HG03460 (cell line): ENCODE measurements around the gene HSD11B2.
A peak's percentile ranks its signal among the peaks of the same experiment; 100 is the strongest.

Source experiments
- ATAC-seq: cut with Tn5 transposase; IDR thresholded peaks from one replicate; pipeline ENCODE4 v1.9.1; 2021; ENCODE audit not compliant: unreplicated experiment

The HSD11B2 gene

DNA sequence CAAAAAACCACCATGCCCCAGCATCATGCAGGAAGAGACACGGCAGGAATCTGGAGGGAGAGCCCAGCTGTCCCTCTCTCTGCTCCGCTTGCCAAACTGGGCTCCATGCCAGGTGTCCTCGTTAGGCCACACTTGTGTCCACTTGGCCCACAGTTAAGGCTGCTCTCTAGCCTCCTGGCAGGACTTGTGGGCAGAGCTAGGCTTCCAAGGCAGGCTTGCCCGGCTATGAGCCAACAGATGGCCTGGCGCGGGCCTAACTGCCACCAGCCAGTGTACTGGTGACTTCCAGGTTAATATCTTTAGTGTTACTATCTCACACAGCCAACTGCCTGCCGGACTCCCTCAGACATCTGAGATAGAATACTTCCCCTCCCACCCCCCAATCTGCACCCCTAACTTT lies 39.4 kb downstream of the HSD11B2 start:
- ATAC-seq = no peak

DNA sequence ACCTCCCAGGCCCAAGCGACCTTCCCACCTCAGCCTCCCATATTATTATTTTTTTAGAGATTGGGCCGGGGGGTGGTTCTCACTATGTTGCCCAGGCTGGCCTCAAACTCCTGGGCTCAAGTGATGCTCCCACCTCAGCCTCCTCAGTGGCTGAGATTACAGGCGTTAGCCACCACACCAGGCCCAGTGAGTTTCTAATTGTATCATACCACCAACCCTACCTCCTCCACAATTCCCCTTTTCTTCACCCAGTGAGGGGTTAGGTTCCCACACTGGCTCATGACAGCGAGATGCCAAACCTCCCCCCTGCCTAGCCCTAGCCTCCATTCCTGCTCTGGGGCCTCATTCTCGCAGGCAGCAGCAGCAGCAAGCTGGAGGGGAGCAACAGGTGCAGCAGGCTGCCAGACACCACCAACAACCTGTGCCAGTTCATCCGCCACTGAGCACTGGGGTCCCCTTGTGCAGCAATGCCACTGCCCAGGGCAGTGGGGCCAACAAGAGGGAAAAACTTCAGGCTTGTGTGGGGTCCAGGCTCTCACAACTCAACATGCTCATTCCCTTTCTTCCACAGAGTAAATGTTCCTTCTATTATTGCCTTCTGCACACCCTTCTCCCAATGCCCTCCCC lies 41.0 kb downstream of the HSD11B2 start:
- ATAC-seq = no peak

DNA sequence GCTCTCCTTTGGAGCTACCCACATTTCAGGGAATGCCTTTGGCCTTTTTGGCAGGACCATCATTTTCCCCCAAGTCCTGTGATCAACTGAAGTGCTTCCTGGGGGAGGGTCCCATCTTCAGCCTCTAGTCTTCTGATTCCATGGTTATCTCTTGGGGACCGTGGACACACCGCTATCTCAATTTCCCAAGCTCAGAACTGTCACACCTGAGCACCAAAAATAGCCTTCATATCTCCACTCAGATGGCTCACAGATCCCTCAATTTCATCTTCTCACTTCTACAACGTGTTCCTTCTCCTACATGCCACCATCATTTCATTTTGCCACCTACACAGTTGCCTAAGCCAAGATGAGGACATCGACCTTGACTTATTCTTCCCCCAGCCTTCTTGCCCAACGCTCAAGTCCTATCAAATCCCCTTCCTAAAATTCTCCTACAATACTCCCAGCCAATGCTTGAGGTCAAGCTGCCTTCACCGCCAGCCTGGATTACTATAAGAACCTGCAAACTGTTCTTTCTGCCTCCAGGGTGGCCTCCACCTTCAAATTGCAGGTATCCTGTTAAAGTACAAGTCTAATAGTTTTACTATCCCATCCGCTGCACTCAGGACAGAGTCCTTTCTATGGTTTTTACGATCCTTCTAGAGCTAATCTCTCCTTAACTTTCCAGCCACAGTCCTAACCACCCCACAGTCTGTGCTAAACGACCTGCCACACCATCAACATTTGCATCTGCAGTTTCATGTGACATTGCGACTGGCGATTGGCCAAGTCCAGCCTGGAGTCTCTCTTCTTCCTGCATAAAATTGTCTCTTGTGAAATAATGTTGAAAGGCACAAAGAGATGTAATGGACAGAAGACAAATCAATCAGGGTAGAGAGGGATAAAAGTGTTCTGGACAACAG lies 43.9 kb downstream of the HSD11B2 start:
- ATAC-seq = no peak

DNA sequence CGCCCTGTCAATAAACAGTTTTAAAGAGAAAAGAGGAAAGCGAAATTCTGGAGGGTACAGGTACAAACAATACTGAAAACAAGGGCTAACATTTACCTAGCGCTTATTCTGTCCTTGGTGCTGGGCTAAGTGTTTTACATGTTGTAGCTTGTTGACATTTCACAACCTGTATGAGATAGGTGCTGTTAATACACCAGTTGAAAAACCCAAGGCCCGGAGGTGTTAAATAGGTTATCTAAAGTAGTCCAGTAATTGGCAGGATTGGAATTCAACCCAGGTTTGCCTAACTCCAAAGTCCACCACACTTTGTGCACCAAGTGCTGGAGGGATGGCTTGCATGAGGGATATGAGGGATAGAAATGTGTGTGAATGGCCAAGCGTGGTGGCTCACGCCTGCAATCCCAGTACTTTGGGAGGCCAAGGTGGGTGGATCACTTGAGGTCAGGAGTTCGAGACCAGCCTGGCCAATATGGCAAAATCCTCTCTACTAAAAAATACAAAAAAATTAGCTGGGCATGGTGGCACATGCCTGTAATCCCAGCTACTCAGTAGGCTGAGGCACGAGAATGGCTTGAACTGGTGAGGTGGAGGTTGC lies 47.1 kb downstream of the HSD11B2 start:
- ATAC-seq = no peak

DNA sequence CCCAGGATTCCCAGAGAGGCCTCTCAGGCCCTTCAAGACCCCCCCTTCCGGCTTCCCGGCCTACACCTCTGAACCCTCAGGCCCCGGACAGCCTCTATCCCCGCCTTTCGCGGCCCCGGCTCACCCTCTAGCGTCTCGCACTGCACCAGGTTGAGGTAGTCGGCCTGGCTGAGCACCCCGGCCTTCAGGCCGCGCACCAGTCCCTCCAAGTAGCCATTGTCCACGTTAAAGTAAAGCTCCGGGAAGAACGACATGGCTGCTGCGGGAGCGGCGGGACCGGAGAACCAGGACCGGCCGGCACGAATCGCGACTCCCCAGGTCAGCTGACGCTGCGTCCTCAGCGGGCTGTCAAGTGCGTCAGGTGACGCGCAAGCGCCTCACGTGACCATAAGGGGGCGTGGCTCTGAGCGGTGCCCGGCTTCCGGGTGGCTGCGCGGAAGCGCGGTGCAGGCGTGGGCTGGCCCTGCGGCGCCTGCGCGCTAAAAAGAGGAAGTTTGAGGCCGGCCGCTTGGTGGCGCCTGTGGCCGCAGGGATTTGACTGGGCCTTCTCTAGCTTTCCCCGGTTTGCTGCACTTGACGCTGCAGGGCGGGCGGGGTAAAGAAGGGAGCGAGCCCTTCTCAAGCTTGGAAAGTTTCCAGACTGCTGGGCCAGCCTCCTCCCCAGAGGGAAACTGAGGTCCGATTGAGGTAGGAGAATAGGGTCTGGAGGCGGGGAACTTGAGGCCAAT lies 50.1 kb downstream of the HSD11B2 start, which contains the start of gene ATP6V0D1:
Gene ATP6V0D1 (minus strand): TSS at position 325 of the 728 bp plus-strand sequence. CDS start 71 bp downstream, at position 254.
- ATAC-seq = peak; percentile 91

DNA sequence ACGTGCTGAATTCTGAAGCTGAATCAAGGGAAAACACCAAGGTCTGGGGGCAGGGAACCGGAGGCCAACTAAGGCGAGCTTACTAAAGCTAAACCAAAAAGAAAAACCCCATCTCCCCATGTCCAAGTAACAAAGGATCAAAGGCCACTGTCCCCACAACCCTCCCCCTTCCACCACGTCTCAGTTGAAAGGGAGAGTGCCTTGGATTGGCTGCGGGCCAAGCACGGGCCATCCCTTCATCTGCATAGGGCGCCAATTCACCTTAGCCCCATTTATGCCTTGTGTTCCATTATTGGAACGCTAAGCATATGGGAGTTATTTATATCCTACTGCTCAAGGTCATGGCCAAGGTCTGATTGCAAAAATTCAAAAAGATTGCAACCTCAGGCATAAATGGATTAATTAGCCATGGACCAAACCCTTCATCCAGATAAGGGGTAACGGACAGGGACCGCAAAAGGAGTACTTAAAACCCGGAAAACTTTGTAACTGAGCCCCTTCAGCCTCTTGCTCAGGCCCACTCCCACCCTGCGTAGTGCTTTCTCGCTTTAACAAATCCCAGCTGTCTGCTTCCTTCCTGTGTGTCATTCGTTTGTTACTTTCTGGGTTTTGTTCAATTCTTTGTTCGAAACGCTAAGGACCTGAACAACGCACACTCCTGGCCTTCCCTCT lies 50.8 kb downstream of the HSD11B2 start:
- no peak for ATAC-seq

DNA sequence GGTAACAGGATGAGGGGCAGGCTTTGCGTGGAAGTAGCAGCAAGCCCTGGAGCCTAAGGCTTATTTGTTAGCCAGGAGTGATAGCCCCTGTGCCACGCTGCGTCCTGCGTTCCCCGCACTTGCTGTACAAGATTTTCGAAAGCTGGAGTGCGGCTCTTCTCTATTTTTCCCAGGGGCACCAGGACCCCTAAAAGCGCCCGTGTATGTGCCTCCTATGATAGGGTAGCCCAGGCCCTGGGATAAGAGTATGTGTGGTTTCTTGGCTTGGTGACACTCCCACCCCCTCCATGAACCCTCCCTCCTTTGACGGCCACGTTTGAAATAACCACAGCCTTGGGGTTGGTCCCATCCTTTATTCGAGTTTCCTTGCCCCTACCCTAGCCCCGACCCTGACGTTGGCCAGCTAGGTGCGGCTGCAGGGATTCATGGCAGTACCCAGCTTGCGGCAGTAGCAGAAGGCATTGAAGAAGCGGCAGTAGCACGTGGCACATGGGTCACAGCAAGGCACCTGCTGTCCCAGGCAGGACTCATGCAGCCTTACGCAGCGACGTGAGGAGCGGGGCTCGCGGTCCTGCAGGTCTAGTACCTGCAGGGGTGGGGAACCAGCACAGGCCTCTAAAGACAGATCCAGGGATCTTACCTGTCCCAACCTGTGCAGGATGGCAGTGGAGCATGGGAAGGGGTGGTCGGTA lies 51.5 kb downstream of the HSD11B2 start:
- ATAC-seq = no peak

DNA sequence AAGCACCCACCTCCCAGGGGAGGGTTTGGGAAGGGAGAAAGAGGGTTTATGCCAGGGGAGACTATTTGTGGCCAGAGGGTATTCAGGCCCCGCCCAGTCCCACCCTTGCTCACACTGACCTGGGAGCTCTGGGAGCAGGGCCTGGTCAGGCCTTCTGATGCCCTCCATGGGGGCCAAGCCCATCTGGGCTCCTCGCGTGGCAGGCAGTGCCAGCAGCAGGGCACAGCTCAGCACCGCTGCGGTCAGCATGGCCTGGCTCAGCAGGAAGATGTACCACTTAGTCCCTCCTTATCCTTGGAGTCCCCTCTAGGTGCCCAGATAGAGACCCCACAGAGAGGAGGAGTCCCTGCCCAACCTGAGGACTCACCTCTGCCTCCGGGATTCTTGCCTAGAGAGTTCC lies 52.2 kb downstream of the HSD11B2 start, which contains the start of gene AGRP:
Gene AGRP (minus strand): TSS at position 398 of the 400 bp plus-strand sequence. CDS start 149 bp downstream, at position 249.
- ATAC-seq = no peak

DNA sequence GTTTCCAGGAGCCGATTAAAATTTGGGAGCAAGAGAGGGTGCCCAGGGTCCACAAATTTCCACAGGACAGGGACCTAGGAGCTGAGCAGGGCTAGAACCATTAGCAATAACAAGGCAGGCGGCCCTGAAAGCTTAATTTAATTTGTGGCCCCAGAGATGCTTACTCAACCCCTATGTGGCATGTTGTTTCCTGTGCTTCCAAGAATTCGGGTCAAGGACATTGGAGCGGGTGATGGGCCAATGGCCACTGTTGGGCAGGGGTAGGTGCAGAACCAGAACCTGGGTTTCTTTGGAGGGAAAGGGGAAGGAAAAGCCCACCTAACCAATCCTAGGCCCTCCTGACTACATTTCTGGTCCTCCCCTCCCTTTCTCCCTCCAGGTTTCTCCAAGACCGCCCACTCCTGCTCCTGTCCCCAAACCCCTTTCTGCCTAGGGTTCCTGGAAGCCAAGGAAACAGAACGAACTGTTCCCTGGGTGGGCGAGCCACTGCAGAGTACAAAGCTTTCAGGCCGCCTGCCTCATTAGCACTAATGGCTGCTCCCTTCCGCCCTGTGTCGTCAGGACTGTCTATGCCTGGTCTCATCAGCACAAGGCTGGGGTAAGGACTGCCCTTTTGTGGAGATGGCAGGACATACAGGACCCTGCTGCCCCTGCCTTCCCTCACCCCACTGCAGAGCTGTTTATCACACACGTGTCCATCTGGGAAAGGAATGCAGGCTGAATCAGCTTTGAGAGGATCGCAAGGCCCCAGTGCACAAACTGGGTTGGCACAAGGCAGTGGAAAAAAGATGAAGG lies 53.0 kb downstream of the HSD11B2 start:
- ATAC-seq = no peak

DNA sequence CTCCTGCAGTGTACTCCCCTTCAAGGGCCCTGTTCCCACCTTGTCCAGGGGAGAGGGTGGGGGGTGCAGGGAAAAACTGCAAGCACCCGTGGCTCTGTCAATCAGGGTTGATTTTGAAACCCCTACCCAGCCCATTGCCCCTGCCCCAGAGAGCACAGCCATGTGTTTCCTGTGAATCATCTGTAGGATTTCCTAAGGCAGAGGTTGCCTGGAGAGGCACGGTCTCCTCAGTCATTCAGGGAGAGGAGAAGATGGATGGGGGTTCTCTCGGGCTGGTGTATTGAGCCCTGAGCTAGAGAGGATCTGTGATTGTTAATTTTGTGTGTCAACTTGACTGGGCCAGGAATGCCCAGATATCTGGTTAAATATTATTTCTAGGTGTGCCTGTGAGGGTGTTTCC lies 55.9 kb downstream of the HSD11B2 start:
- no peak for ATAC-seq
